Stimulated activated CD8-positive, alpha-beta memory T cell treated with anti-CD3 and anti-CD28 coated beads, Interleukin-12 subunit alpha, Interleukin-12 subunit beta, amount 100 ng/mL, for 1 hour (primary cell): ENCODE data around the gene GINS2.

Experiments used
- DNase-seq: peaks from one replicate; pipeline ENCODE4 v3.0.0-alpha.2; 2020; ENCODE audit warnings: low read depth

Gene GINS2

DNA sequence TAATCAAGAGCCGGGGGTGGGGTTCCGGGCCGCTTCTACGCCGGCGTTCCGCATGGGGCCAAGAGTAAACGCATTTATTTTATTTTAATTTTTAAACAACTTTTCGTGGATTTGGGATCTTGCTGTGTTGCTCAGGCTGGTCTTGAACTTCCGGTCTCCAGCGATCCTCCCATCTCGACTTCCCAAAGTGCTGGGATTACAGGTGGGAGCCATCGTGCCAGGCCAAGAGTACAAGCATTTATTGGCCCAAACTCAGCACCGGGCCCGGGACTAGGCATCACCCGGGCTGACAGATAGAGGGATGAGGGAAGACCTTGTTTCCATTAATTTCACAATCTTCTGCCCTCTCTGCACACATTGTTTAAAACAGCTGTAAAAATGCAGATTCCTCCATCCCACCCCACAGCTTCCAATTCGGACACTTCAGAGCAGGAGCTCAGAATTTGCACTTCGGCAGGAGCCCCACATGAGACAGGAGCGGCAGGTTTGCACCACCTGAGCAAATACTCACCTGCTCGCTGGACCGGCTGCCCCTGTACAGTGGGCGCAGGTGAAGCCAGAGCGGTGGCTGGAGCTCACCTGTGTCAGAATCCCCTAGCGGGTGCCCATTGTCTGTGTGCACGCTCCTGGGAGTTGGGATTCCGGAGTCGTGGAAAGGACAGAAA, 663 bp upstream of the GINS2 start:
- DNase-seq = no peak

DNA sequence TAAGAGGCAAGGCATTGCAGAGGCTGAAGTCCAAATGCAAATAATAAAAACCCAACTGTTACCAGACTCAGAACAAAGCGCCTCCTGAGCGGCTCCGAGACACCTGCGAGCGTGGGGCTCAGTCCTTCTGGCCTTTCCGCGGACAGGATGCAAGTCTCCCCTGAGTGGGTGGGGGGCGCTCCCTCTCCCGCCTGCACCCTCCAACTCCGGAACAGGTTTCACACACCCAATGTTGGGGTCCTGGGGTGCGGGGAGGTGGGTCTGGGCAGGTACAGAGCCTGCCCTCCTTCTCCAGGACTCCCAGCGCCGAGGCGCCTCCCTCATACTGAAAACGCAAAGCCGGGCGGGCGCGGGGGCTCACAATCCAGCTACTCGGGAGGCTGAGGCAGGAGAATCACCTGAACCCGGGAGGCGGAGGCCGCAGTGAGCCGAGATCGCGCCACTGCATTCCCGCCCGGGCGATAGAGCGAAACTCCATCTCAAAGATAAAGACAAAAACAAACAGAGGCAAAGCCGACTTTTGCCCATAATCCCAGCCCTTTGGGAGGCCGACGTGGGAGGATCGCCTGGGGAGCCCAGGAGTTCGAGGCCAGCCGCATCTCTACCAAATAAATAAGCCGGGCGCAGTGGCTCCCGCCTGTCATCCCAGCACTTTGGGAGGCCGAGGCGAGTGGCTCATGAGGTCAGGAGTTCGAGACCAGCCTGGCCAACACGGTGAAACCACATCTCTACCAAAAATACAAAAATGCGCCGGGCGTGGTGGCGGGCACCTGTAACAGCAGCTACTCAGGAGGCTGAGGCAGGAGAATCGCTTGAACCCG, 893 bp downstream of the GINS2 start:
- no peak for DNase-seq

DNA sequence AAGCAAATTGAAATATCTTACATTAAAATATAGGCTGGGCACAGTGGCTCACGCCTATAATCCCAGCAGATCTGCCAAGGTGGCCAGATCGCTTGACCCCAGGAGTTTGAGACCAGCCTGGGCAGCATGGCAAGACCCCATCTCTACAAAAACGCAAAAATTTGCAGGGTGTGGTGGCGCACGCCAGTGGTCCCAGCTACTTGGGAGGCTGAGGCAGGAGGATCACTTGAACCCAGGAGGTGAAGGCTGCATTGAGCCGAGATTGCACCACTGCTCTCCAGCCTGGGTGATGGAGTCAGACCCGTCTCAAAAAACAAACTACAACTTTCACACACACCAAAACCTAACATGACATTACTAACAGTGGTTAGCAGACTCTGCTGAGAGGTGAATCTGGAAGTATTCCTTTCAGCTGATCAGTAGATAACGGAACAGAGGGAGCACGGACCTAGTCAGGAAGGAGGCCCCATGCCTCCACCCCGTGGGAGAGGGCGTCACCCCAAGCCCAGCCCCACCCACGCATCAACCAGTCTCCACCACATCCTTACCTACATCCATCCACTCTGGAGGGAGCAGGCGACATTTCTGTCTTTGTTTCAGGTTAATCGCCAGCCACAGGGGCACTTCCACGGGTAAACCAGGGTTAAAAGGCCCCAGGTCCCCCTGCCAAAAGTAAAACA, 1.7 kb downstream of the GINS2 start:
- no peak for DNase-seq

DNA sequence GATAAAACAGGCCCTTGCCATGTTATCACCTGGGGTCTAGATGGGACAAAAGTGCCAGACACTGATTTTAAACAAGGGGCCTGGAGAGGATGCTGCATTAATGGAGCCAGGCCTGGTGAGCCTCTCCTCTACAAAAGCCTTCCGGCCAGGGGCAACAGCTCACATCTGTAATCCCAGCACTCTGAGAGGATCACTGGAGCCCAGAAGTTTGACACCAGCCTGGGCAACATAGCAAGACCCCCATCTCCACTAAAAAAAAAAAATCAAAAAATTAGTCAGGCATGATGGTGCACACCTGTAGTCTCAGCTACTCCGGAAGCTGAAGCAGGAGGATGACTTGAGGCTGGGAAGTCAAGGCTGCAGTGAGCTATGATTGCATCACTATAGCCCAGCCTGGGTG, 3.5 kb downstream of the GINS2 start:
- no peak for DNase-seq

DNA sequence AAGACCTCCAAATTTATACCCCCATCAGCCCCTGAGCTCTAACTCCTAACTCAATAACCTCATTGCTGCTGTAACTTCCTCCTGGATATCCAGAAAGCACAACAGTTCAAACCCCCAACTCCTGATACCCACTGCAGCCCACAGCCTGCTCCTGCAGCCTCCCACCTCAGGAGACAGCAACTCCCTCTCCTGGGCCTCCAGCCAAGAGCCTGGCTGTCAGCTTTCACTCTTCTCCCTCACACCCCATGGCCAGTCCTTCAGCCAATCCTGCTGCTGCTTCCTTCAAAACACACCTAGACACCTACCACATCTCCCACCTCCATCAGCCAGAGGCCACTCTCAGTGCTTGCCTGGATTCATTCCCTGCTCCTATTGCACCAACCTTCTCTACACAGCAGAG, 5.4 kb downstream of the GINS2 start:
- DNase-seq = no peak

DNA sequence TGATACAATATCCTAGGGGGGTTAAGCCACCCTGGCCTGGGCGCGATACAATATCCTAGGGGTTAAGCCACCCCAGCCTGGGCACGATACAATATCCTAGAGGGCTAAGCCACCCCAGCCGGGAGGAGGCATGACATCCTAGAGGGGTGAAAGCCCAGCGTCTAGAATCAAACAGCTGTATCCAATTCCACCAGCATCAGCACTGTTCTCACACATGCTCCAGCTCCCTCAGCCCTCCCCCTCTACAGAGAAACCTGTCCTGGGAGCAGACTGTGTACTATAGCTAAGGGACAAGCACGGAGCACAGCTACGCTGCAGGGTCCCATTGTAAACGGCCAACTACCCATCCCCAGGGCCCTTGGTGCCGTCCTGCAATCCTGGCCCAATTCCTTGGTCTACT, 6.2 kb downstream of the GINS2 start:
- no peak for DNase-seq

DNA sequence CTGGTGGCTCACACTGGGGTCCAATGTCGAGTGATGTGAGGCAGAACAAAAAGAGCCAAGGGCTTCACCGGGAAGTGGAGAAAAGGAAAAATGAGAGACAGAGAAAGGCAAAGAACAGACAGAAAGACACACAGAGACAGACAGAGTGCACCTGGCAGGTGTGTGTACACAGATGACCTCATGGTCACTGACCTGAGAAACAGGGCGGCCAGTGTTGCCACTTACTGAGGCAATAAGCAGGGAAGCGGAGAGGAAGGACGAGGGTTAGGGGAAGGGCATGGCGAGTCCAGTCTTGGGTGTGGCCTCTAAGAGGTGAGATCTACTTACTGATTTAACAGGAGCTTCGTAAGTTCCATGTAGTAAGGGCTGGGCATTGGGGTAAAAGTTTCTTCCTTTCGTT, 7.5 kb downstream of the GINS2 start:
- DNase-seq = no peak

DNA sequence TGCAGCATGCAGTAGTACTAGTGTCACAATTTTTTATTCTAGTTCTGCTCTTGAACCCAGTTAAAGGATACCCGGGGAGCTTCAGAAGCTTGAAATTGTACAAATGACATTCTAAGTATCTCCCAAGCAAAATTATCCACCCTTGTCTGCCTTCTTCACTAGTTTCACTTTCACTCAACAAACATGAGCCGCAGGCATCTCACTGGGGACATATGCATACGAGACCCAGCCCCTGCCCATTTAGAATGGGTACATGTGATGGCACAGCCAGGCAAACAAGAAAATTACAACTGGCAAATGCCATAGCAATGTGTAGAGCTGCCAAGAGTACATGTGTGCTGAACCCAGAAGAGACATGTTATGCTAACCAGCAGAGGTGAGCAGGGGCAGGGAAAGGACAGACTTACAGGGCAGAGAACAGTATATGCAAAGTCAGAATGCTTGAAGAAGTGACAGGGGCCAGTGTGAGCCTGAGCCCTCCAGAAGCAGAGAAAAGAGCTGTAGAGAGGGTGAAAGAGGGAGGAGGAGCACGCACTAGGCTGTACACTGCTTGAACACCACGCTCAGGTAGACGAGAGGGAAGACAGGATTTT, 8.3 kb downstream of the GINS2 start:
- DNase-seq = no peak

DNA sequence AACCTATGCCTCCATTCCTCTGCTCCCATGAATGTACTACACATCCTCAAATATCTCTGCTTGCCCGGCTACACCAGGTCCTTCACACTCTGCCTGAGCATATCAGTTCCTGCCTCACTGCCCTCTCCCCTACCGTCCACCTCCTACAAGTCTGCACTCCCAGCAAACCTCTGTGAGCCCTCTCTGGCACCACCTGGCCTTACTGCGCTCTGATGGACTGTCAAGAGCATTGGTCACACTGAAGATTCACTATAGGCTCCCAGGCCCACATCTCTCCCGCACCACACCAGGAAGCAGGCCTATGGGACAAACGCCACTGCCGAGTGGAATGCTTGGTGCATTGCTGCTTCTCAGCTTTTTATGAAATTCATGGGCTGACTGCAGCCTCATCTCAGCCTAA, 8.9 kb downstream of the GINS2 start:
- DNase-seq = no peak

DNA sequence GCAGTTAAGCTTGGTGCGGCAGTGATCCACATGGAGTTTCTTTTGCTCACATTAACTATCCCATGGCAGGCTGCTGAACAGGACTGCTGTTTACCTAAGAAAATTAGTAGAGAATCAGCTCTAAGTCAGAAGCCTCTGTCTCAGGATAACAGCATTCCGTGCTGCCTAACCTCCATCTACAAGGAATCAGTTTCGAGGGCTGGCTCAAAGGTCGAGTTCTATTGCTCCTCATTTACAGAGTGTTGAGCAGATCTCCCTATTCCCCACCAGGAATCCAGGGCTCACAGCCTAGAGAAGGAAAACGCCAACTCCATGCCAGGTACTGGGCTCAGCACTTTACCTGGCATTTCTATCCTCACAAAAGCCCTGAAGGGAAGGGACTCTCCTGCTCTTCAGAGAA, 9.9 kb downstream of the GINS2 start:
- no peak for DNase-seq

DNA sequence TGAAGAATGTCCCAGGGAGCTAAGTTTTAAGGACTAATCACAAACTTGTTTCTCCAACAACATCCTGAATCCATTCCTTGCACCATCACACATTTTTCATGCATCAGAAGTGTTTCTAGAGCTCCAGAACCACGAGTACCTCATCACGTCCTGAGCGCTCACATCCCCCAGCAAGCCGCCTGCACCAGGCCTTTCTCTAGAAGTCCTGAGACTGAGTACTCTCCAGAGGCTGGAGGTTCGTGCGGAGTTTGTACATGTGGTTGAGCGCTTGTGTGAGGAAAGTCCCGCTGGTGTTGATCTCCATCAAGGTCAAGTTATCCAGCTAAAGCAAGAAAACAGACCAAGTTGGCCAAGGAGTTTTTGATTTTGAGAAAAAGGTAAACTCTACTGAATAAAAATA, 10.7 kb downstream of the GINS2 start:
- no peak for DNase-seq

- no peak for DNase-seq
Observed at GRCh38 chr16:85677383-85677967, 11.3 kb downstream of the GINS2 start.

DNA sequence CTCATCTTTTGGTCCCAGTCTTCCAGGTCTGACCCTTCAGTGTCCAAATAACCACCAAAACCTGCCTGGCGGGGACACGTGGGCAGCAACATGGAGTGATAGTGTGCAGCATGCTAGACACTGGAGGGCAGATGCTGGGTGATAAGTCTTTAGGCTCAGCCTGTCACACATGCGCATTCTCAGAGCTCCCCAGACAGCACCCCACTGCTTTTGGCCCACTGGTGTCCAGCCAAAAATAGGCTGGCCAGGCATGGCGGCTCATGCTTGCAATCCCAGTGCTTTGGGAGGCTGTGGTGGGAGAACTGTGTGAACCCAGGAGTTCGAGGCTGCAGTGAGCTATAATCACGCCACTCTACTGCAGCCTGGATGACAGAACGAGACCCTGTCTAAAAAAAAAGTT, 12.3 kb downstream of the GINS2 start:
- no peak for DNase-seq

- DNase-seq = no peak
Observed at GRCh38 chr16:85675251-85675874, 13.4 kb downstream of the GINS2 start.

GRCh38 chr16:85674828-85675227, 13.9 kb downstream of the GINS2 start:
- DNase-seq = no peak

DNA sequence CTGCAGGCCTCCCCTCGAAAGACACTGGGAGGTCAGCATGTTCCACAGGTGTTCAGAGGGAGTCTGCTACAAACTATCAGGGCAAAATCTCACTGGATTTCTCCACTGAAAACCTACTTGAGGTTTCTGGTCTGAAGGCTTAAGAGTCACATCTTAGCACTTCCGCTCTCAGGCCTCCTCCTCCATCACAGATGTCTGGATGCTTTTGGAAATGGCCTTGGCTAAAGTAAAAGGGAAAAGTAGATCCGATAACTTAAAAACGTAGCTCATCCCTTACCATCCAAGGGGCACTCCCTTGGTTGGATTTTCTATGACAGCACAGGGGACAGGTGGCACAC, 14.4 kb downstream of the GINS2 start:
- no peak for DNase-seq

DNA sequence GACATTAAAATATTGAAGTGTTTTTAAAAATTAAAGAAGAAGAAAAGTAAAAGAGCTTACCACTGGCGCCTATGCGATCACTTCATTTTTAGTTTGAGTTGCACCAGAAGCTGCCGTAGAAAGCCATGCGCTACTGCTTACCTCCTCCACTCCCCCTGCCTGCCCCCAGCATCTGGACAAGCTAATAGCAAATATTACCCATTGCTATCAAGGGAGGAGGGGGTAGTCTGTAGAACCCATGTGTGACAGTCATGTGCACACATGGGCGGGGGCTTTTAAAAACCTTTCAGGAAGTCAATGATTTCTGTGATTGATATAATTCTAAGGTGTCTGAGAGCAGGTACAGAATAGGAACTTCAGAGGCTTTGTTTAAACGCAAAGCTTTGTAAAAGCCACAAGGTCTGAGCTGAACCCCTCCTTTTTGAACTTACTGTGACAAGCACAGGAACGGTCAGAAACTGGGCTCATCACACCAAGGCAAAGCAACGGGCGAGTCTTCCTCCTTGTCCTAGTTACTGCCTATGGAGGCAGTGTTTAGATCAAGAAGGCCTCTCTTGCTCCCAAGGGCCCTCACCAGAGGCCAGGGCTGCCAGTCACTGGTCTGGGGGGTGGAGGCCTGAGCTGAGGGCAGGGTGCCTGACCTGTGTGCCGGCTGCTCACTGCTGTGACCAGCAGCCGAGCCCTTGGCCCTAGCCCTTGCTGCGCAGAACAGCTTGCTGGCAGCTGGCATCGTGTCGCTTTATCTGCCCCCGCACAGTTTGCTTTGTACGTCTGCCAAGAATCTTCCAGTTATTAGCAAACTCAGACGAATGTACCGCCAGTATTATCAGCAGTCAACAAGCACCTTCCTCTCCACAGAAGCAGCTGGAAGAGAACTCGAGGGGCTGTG, 15.0 kb downstream of the GINS2 start:
- DNase-seq = no peak

DNA sequence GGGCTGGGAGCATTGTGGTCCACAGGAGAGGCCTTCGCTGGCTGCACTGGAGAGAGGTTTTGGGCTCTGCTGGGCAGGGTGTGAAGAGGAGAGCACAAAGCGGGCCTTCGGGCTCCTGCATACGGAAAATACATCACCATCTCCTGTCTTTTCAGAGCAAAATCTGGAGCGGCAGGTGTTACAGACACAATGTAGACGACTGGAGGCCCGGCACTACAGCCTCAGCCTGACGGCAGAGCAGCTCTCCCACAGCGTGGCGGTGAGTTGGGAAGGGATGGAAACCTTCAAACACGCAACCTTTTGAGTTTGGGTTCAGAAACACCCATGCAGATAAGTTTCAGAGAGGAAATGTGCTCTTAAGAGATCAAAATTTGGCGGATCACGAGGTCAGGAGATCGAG, 17.9 kb downstream of the GINS2 start:
- DNase-seq = no peak

- no peak for DNase-seq
Observed at GRCh38 chr16:85668676-85669424, 19.9 kb downstream of the GINS2 start.

- DNase-seq = no peak
Observed at GRCh38 chr16:85667841-85668413, 20.8 kb downstream of the GINS2 start.
